Osteoblast (primary cell): ENCODE measurements around the gene MICU2. TPM values are rescaled to one million over a fixed set of nuclear protein-coding genes. Genes with fewer than 3 reads are reported as not detected.

Experiments
- DNase-seq: peaks from one replicate; pipeline ENCODE4 v3.0.0; 2011; ENCODE audit warnings: low spot score, mixed read lengths; ENCODE audit not compliant: insufficient read length; ENCODE audit errors: missing footprints
- H2AFZ ChIP-seq: 2 replicates; pipeline ENCODE4 v1.6.0; 2011; ENCODE audit warnings: mild to moderate bottlenecking, low read length
- H3K27ac ChIP-seq: 2 replicates; pipeline ENCODE4 v1.5.1; 2011; ENCODE audit warnings: mild to moderate bottlenecking, low read depth, low read length, moderate library complexity
- H3K27me3 ChIP-seq: 2 replicates; pipeline ENCODE4 v1.6.0; 2012; ENCODE audit warnings: mild to moderate bottlenecking, control low read depth, inconsistent platforms, low read length, moderate library complexity; ENCODE audit not compliant: insufficient read depth
- H3K36me3 ChIP-seq: 2 replicates; pipeline ENCODE4 v1.5.1; 2011; ENCODE audit warnings: mild to moderate bottlenecking, low read length, control low read depth, moderate library complexity; ENCODE audit not compliant: insufficient read depth
- H3K4me1 ChIP-seq: 2 replicates; pipeline ENCODE4 v1.5.1; 2011; ENCODE audit warnings: mild to moderate bottlenecking, low read length, control low read depth, moderate library complexity; ENCODE audit not compliant: insufficient read depth
- H3K4me2 ChIP-seq: 2 replicates; pipeline ENCODE4 v1.6.0; 2011; ENCODE audit warnings: mild to moderate bottlenecking, low read length; ENCODE audit not compliant: insufficient read depth
- H3K4me3 ChIP-seq: fragments of 200-600 bp; sonication (generic); 3 replicates; pipeline ENCODE4 v1.5.1; 2012; ENCODE audit warnings: mild to moderate bottlenecking, low read length, inconsistent platforms; ENCODE audit not compliant: insufficient read depth
- H3K79me2 ChIP-seq: 2 replicates; pipeline ENCODE4 v1.6.0; 2012; ENCODE audit warnings: mild to moderate bottlenecking, low read length, control low read depth, inconsistent platforms; ENCODE audit not compliant: insufficient read depth
- H3K9me3 ChIP-seq: 2 replicates; pipeline ENCODE4 v1.5.1; 2011; ENCODE audit warnings: low read depth, low read length, control low read depth
- H4K20me1 ChIP-seq: 2 replicates; pipeline ENCODE4 v1.6.0; 2012; ENCODE audit warnings: mild to moderate bottlenecking, low read length, control low read depth; ENCODE audit not compliant: insufficient read depth
- CTCF ChIP-seq: IDR thresholded peaks from 2 replicates; pipeline ENCODE4 v1.5.1; 2011; ENCODE audit warnings: mild to moderate bottlenecking, low read depth, low read length, moderate library complexity; ENCODE audit errors: extremely low read depth
- total RNA-seq: library from RNA; depleted of rRNA; stranded (reverse); fragments of >200 nt; gene quantifications from 2 replicates; pipeline ENCODE4 v1.2.3, GENCODE V29; 2012

Gene MICU2
- total RNA-seq, 1 donor: 46.0 TPM

GRCh38 chr13:21610687-21611086 lies 6.7 kb upstream of the MICU2 start:
- H3K4me2 ChIP-seq: no peak overlapping the region
- H3K27me3 ChIP-seq: no peaks in the 10 kb centered on the region
- H4K20me1 ChIP-seq: no peaks in the 10 kb centered on the region
- no peaks in the 10 kb centered on the region for H3K9me3 ChIP-seq
- no peaks in the 10 kb centered on the region for H3K36me3 ChIP-seq
- no peaks in the 10 kb centered on the region for H3K4me1 ChIP-seq
- H3K4me3 ChIP-seq: no peak overlapping the region
- DNase-seq: no peak
- H3K79me2 ChIP-seq: no peaks in the 10 kb centered on the region
- no peak for TF ChIP-seq CTCF
- no peak overlapping the region for H3K27ac ChIP-seq
- no peak overlapping the region for H2AFZ ChIP-seq

- Histone ChIP-seq H3K4me1 (no peaks in the 10 kb centered on the region), H3K79me2 (no peaks in the 10 kb centered on the region), H3K4me2 (no peak overlapping the region), H2AFZ (no peak overlapping the region), H3K27ac (no peak overlapping the region), H3K9me3 (no peaks in the 10 kb centered on the region), H3K4me3 (no peak overlapping the region), H4K20me1 (no peaks in the 10 kb centered on the region), H3K27me3 (no peaks in the 10 kb centered on the region), H3K36me3 (no peaks in the 10 kb centered on the region)
- TF ChIP-seq CTCF: no peak
- DNase-seq: no peak
These were observed 5.0 kb upstream of the MICU2 start for GRCh38 chr13:21608961-21609360.

GRCh38 chr13:21606796-21607195 lies 2.8 kb upstream of the MICU2 start:
- H3K27me3 ChIP-seq: no peaks in the 10 kb centered on the region
- no peak overlapping the region for H3K4me2 ChIP-seq
- no peaks in the 10 kb centered on the region for H3K36me3 ChIP-seq
- H3K4me3 ChIP-seq: no peak overlapping the region
- TF ChIP-seq CTCF: no peak
- no peak for DNase-seq
- H3K4me1 ChIP-seq: no peaks in the 10 kb centered on the region
- peaks cover 14% of the 10 kb centered on the region for H3K79me2 ChIP-seq
- H4K20me1 ChIP-seq: no peaks in the 10 kb centered on the region
- peak overlapping the region; percentile 15 for H2AFZ ChIP-seq
- H3K27ac ChIP-seq: no peak overlapping the region
- H3K9me3 ChIP-seq: no peaks in the 10 kb centered on the region

- H2AFZ ChIP-seq: peak overlapping the region; percentile 15
- no peak overlapping the region for H3K4me2 ChIP-seq
- no peaks in the 10 kb centered on the region for H3K9me3 ChIP-seq
- no peak for TF ChIP-seq CTCF
- no peaks in the 10 kb centered on the region for H3K4me1 ChIP-seq
- peaks cover 1% of the 10 kb centered on the region for H4K20me1 ChIP-seq
- H3K4me3 ChIP-seq: no peak overlapping the region
- H3K36me3 ChIP-seq: no peaks in the 10 kb centered on the region
- H3K27me3 ChIP-seq: no peaks in the 10 kb centered on the region
- H3K79me2 ChIP-seq: peaks cover 19% of the 10 kb centered on the region
- H3K27ac ChIP-seq: no peak overlapping the region
- no peak for DNase-seq
These were observed 2.3 kb upstream of the MICU2 start for GRCh38 chr13:21606251-21606650.
